ENCODE measurements around the gene RNF4.

The RNF4 gene

GRCh38 chr4:2445130-2445529, 23.8 kb upstream of the RNF4 start:
- Histone ChIP-seq H3K4me2 (ENCODE audit: low read length) (no peak overlapping the region), H3K79me2 (ENCODE audit: insufficient read depth, low read length) (no peaks in the 10 kb centered on the region), H3K36me3 (ENCODE audit: insufficient read depth, low read length) (no peaks in the 10 kb centered on the region), H3K27ac (ENCODE audit: low read depth, low read length, poor library complexity, severe bottlenecking) (no peak overlapping the region), H3F3A (ENCODE audit: insufficient read depth, low read length) (no peaks in the 10 kb centered on the region), H2AFZ (ENCODE audit: low read length) (no peak overlapping the region), H4K20me1 (ENCODE audit: insufficient read depth, low read length) (no peaks in the 10 kb centered on the region), H3K9me2 (ENCODE audit: low read depth, low read length) (no peaks in the 10 kb centered on the region), H3K27me3 (ENCODE audit: insufficient read depth, low read length) (no peaks in the 10 kb centered on the region), H3K4me3 (ENCODE audit: low read depth, low read length, poor library complexity, severe bottlenecking) (no peak overlapping the region), H3K9ac (ENCODE audit: low read length) (no peak overlapping the region), H3K9me3 (ENCODE audit: low read length) (no peaks in the 10 kb centered on the region), H3K4me1 (ENCODE audit: insufficient read depth, low read length, severe bottlenecking) (peaks cover 3% of the 10 kb centered on the region)
- TF ChIP-seq CTCF (IDR thresholded peaks at IDR 0.05; ENCODE audit: low read length) (no peak), EZH2 (IDR thresholded peaks at IDR 0.05; ENCODE audit: borderline replicate concordance, low read length) (no peak)

GRCh38 chr4:2445571-2445970, 23.3 kb upstream of the RNF4 start:
- Histone ChIP-seq H3K27ac (ENCODE audit: low read depth, low read length, poor library complexity, severe bottlenecking) (no peak overlapping the region), H3K4me2 (ENCODE audit: low read length) (no peak overlapping the region), H3K79me2 (ENCODE audit: insufficient read depth, low read length) (no peaks in the 10 kb centered on the region), H3K9ac (ENCODE audit: low read length) (no peak overlapping the region), H3K36me3 (ENCODE audit: insufficient read depth, low read length) (no peaks in the 10 kb centered on the region), H3K4me3 (ENCODE audit: low read depth, low read length, poor library complexity, severe bottlenecking) (no peak overlapping the region), H3K9me3 (ENCODE audit: low read length) (no peaks in the 10 kb centered on the region), H4K20me1 (ENCODE audit: insufficient read depth, low read length) (no peaks in the 10 kb centered on the region), H3K27me3 (ENCODE audit: insufficient read depth, low read length) (no peaks in the 10 kb centered on the region), H3F3A (ENCODE audit: insufficient read depth, low read length) (no peaks in the 10 kb centered on the region), H2AFZ (ENCODE audit: low read length) (no peak overlapping the region), H3K4me1 (ENCODE audit: insufficient read depth, low read length, severe bottlenecking) (peaks cover 3% of the 10 kb centered on the region), H3K9me2 (ENCODE audit: low read depth, low read length) (no peaks in the 10 kb centered on the region)
- TF ChIP-seq CTCF (IDR thresholded peaks at IDR 0.05; ENCODE audit: low read length): no peak
- no peak for TF ChIP-seq EZH2 (IDR thresholded peaks at IDR 0.05; ENCODE audit: borderline replicate concordance, low read length)

GRCh38 chr4:2446656-2447564, 22.0 kb upstream of the RNF4 start:
- H3K27ac ChIP-seq (ENCODE audit: low read depth, low read length, poor library complexity, severe bottlenecking): no peak overlapping the region
- no peaks in the 10 kb centered on the region for H3K27me3 ChIP-seq (ENCODE audit: insufficient read depth, low read length)
- TF ChIP-seq CTCF (IDR thresholded peaks at IDR 0.05; ENCODE audit: low read length) (no peak), EZH2 (IDR thresholded peaks at IDR 0.05; ENCODE audit: borderline replicate concordance, low read length) (no peak)
- no peaks in the 10 kb centered on the region for H3K79me2 ChIP-seq (ENCODE audit: insufficient read depth, low read length)
- H3F3A ChIP-seq (ENCODE audit: insufficient read depth, low read length): no peaks in the 10 kb centered on the region
- no peaks in the 10 kb centered on the region for H3K9me2 ChIP-seq (ENCODE audit: low read depth, low read length)
- no peaks in the 10 kb centered on the region for H3K9me3 ChIP-seq (ENCODE audit: low read length)
- no peak overlapping the region for H3K4me2 ChIP-seq (ENCODE audit: low read length)
- H4K20me1 ChIP-seq (ENCODE audit: insufficient read depth, low read length): no peaks in the 10 kb centered on the region
- H3K4me3 ChIP-seq (ENCODE audit: low read depth, low read length, poor library complexity, severe bottlenecking): no peak overlapping the region
- H3K9ac ChIP-seq (ENCODE audit: low read length): no peak overlapping the region
- peaks cover 2% of the 10 kb centered on the region for H3K4me1 ChIP-seq (ENCODE audit: insufficient read depth, low read length, severe bottlenecking)
- H2AFZ ChIP-seq (ENCODE audit: low read length): no peak overlapping the region
- H3K36me3 ChIP-seq (ENCODE audit: insufficient read depth, low read length): no peaks in the 10 kb centered on the region
